Sigmoid colon (tissue), 7 donors: ENCODE results near the gene JAK2. TPM values are rescaled to one million over a fixed set of nuclear protein-coding genes. Genes with fewer than 3 reads are reported as not detected.

Experiments
- DNase-seq: peaks from one replicate; pipeline ENCODE4 v3.0.0-alpha.2; 2019
- H3K27ac ChIP-seq, 4 donors: fragments of 200-600 bp; sonication (generic); one replicate each; pipeline ENCODE4 v1.5.1; 2016 to 2019; ENCODE audit warnings: mild to moderate bottlenecking in 1 of 4
- H3K27me3 ChIP-seq, 3 donors: fragments of 200-600 bp; sonication (generic); one replicate each; pipeline ENCODE4 v1.5.1; 2019; ENCODE audit warnings: mild to moderate bottlenecking in 1 of 3
- H3K36me3 ChIP-seq, 4 donors: fragments of 200-600 bp; sonication (generic); one replicate each; pipeline ENCODE4 v1.5.1; 2016 to 2019
- H3K4me1 ChIP-seq, 4 donors: fragments of 200-600 bp; sonication (generic); one replicate each; pipeline ENCODE4 v1.5.1; 2017 to 2019
- H3K4me3 ChIP-seq, 4 donors: fragments of 200-600 bp; sonication (generic); one replicate each; pipeline ENCODE4 v1.5.1; 2017 to 2019; ENCODE audit warnings: mild to moderate bottlenecking in 2 of 4, moderate library complexity in 1 of 4
- H3K9me3 ChIP-seq, 4 donors: fragments of 200-600 bp in 3 of 4; sonication (generic) in 3 of 4; one replicate each; pipeline versions ENCODE4 v1.5.1 to v1.6.1; 2013 to 2019
- CTCF ChIP-seq, 4 experiments: fragments of 450-650 bp in 3 of 4; fragments of 200-600 bp in 1 of 4; IDR thresholded peaks; one replicate each; pipeline ENCODE4 v1.5.1; 2016 to 2019; ENCODE audit warnings: antibody characterized with exemption in 4 of 4, mild to moderate bottlenecking in 3 of 4, moderate library complexity in 2 of 4
- EP300 ChIP-seq, 4 donors: sonication (generic); formaldehyde crosslinking; IDR thresholded peaks; one replicate each; pipeline ENCODE4 v1.6.1; 2017; ENCODE audit warnings: antibody characterized with exemption in 4 of 4
- POLR2A ChIP-seq, 2 donors: fragments of 450-650 bp; IDR thresholded peaks; one replicate each; pipeline ENCODE4 v1.6.1; 2016; ENCODE audit warnings: antibody characterized with exemption in 2 of 2, mild to moderate bottlenecking in 2 of 2, moderate library complexity in 2 of 2
- POLR2AphosphoS5 ChIP-seq, 4 donors: sonication (generic); formaldehyde crosslinking; IDR thresholded peaks; one replicate each; pipeline ENCODE4 v1.6.1; 2017; ENCODE audit warnings: antibody characterized with exemption in 4 of 4
- WGBS, 2 donors: extraction: QIAGEN DNeasy Blood & Tissue Kit; methylation state at CpG; one replicate each; pipeline ENCODE4 v1.1.7; 2013; 5-methylcytosine and 5-hydroxymethylcytosine counted together
- intact Hi-C: fragments of 100-400 bp; cut with DNase I; formaldehyde crosslinking; loops from one replicate; pipeline ENCODE4 v1.15.1; 2023
- polyA plus RNA-seq, 3 donors: library from polyadenylated mRNA; stranded (reverse); fragments of 200-250 nt; gene quantifications; one replicate each; pipeline ENCODE4 v1.2.3, GENCODE V29; 2013
- total RNA-seq, 4 donors: library from RNA; depleted of rRNA; stranded (reverse); fragments of >200 nt; gene quantifications; one replicate each; pipeline ENCODE4 v1.1.0, GENCODE V29; 2016
- donor health status: healthy with polysubstance abuse.
- donor health status: Bipolar disorder and iron deficiency.
- donor health status: healthy.

JAK2 gene
- total and polyA plus RNA-seq, 7 donors, result 5.3 to 36.8 (median 28.5) TPM

- Histone ChIP-seq H3K27me3 (no peaks in the 10 kb centered on the region), H3K36me3 (no peaks in the 10 kb centered on the region), H3K4me1 (peaks cover 0 to 16% (median 10%) of the 10 kb centered on the region in 4 donors), H3K27ac (peak overlapping the region in 2 of 4 donors; percentile 35 to 49), H3K9me3 (no peaks in the 10 kb centered on the region), H3K4me3 (no peak overlapping the region)
- WGBS, 2 donors, result 89 to 90% methylated on average over 2 of the region's 2 CpGs
- peak in 1 of 4 donors; percentile 46 for TF ChIP-seq EP300 (IDR thresholded peaks at IDR 0.05)
- TF ChIP-seq POLR2A (IDR thresholded peaks at IDR 0.05), result no peak
- no peak for TF ChIP-seq CTCF (IDR thresholded peaks at IDR 0.05)
- peak in 3 of 4 donors; percentile 52 to 74 (median 57) for TF ChIP-seq POLR2AphosphoS5 (IDR thresholded peaks at IDR 0.05)
- intact Hi-C loops, result no loop called here
- no peak for DNase-seq
Measured at GRCh38 chr9:4979239-4979638, 5.8 kb upstream of the JAK2 start.

GRCh38 chr9:4980086-4980727 lies 4.9 kb upstream of the JAK2 start:
- 53 to 69% methylated on average over 4 of the region's 4 CpGs for WGBS, 2 donors
- intact Hi-C loops, result loop anchor here (10.0 kb wide), 4 partner anchors 305 to 1455 kb away; partner anchors contain the start of genes CDC37L1, RFX3 and UHRF2

GRCh38 chr9:4982721-4983482 lies 2.2 kb upstream of the JAK2 start:
- DNase-seq, result no peak
- Histone ChIP-seq H3K27me3 (no peaks in the 10 kb centered on the region), H3K9me3 (no peaks in the 10 kb centered on the region), H3K4me1 (peaks cover 0 to 35% (median 20%) of the 10 kb centered on the region in 4 donors), H3K27ac (peak overlapping the region in 1 of 4 donors; percentile 96), H3K36me3 (no peaks in the 10 kb centered on the region), H3K4me3 (no peak overlapping the region)
- 86 to 91% methylated on average over 2 of the region's 2 CpGs for WGBS, 2 donors
- intact Hi-C loops, result loop anchor here (10.0 kb wide), 4 partner anchors 308 to 1458 kb away; partner anchors contain the start of genes CDC37L1, RFX3 and UHRF2
- TF ChIP-seq POLR2A (IDR thresholded peaks at IDR 0.05) (no peak), POLR2AphosphoS5 (IDR thresholded peaks at IDR 0.05) (no peak), EP300 (IDR thresholded peaks at IDR 0.05) (no peak), CTCF (IDR thresholded peaks at IDR 0.05) (no peak)

More at GRCh38 chr9:4980086-4980727, 4.9 kb upstream of the JAK2 start:
- H3K4me3 ChIP-seq, result no peak overlapping the region
- H3K36me3 ChIP-seq, result no peaks in the 10 kb centered on the region
- H3K9me3 ChIP-seq, result no peaks in the 10 kb centered on the region
- TF ChIP-seq CTCF (IDR thresholded peaks at IDR 0.05) (no peak), EP300 (IDR thresholded peaks at IDR 0.05) (no peak), POLR2AphosphoS5 (IDR thresholded peaks at IDR 0.05) (no peak), POLR2A (IDR thresholded peaks at IDR 0.05) (no peak)
- no peaks in the 10 kb centered on the region for H3K27me3 ChIP-seq
- peak overlapping the region in 1 of 4 donors; percentile 38 for H3K27ac ChIP-seq
- peaks cover 0 to 19% (median 10%) of the 10 kb centered on the region in 4 donors for H3K4me1 ChIP-seq
- no peak for DNase-seq

DNA sequence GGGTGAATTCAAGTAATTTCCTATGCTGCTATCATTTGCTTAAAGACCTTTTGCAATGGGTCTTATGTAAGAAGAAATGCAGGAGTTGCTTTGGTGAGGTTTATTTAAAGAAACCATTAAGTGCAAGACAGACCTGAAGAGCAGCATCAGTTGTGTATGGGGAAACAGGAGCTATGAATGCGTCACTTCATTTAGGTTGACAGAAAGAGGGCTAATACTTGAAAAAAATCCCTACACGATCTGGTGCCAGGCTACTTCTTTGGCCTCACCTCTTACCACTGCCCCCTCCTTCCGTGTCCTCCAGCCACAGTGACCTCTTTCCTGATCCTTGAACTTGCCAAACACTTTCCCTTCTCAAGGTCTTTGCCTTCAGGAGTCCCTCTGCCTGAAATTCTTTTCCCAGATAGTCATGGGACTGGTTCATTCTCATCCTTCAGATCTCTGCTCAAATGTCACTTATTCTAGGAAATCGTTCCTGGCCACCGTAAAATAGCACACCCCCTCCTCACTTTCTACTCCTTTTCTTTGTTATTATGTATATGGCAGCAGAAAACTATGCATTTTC lies 1.4 kb upstream of the JAK2 start:
- 39 to 54% methylated on average over 5 of the region's 5 CpGs for WGBS, 2 donors
- peak overlapping the region; percentile 95 to 99 (median 97) for H3K27ac ChIP-seq
- peak overlapping the region; percentile 64 to 94 (median 84) for H3K4me3 ChIP-seq
- no peak for TF ChIP-seq POLR2A (IDR thresholded peaks at IDR 0.05)
- TF ChIP-seq CTCF (IDR thresholded peaks at IDR 0.05), result no peak
- TF ChIP-seq POLR2AphosphoS5 (IDR thresholded peaks at IDR 0.05), result no peak
- no peak for TF ChIP-seq EP300 (IDR thresholded peaks at IDR 0.05)
- no peaks in the 10 kb centered on the region for H3K9me3 ChIP-seq
- DNase-seq, result no peak
- intact Hi-C loops, result loop anchor here (2.0 to 10.0 kb wide), 6 partner anchors 241 to 1459 kb away; partner anchors contain the start of genes CDC37L1, RFX3, RIC1 and UHRF2
- H3K4me1 ChIP-seq, result peaks cover 0 to 43% (median 28%) of the 10 kb centered on the region in 4 donors
- no peaks in the 10 kb centered on the region for H3K36me3 ChIP-seq
- no peaks in the 10 kb centered on the region for H3K27me3 ChIP-seq
